Psoas muscle (tissue), 8 donors: ENCODE data around the gene PIP5K1B. TPM values are rescaled to one million over a fixed set of nuclear protein-coding genes. Genes with fewer than 3 reads are reported as not detected.

Experiments
- ATAC-seq, 4 donors: fragments of 200-7000 bp; cut with Tn5 transposase; one replicate each; pipeline ENCODE4 v1.9.1; 2020; ENCODE audit warnings: moderate library complexity in 3 of 4, mild to moderate bottlenecking in 2 of 4
- DNase-seq, 2 donors: peaks; one replicate each; pipeline ENCODE4 v3.0.0-alpha.2; 2020
- H3K27ac ChIP-seq: fragments of 200-600 bp; one replicate; pipeline ENCODE4 v1.8.0; 2022
- H3K27me3 ChIP-seq, 3 donors: fragments of 200-600 bp in 1 of 3; one replicate each; pipeline versions ENCODE4 v1.6.1 to v1.8.0; 2013 to 2022; ENCODE audit warnings: low read length in 2 of 3, mild to moderate bottlenecking in 2 of 3, moderate library complexity in 1 of 3; ENCODE audit not compliant: insufficient read depth in 3 of 3
- H3K36me3 ChIP-seq, 2 donors: fragments of 200-600 bp in 1 of 2; one replicate each; pipeline versions ENCODE4 v1.6.1 to v1.8.0; 2013 to 2022; ENCODE audit warnings: low read depth in 1 of 2, mild to moderate bottlenecking in 1 of 2, moderate library complexity in 1 of 2; ENCODE audit not compliant: insufficient read depth in 1 of 2
- H3K4me1 ChIP-seq: fragments of 200-600 bp; one replicate; pipeline ENCODE4 v1.8.0; 2022
- H3K4me3 ChIP-seq: fragments of 200-600 bp; one replicate; pipeline ENCODE4 v1.8.0; 2022; ENCODE audit warnings: mild to moderate bottlenecking
- H3K9me3 ChIP-seq: fragments of 200-600 bp; one replicate; pipeline ENCODE4 v1.8.0; 2022
- WGBS, 3 donors: extraction: QIAGEN DNeasy Blood & Tissue Kit; methylation state at CpG; one replicate each; pipeline versions ENCODE4 v1.1.6 to v1.1.7; 2013; 5-methylcytosine and 5-hydroxymethylcytosine counted together
- intact Hi-C, 2 donors: fragments of 100-400 bp; cut with DNase I; formaldehyde crosslinking; loops; one replicate each; pipeline versions ENCODE4 v1.11.0 to v1.14.2; 2022
- polyA plus RNA-seq, 3 donors: library from polyadenylated mRNA; stranded (reverse); fragments of 200-250 nt; gene quantifications; one replicate each; pipeline ENCODE4 v1.2.3, GENCODE V29; 2013
- total RNA-seq, 4 donors: library from RNA; stranded (reverse); fragmentation: NEBNext Ultra II Directional in 2 of 4; extraction: Animal tissue kit (Norgen Biotek cat#: 25700) in 2 of 4; gene quantifications; one replicate each; pipeline versions ENCODE4 v1.2.1 to v1.2.4, GENCODE V29; 2021 to 2023
- TF ChIP-seq, protein P1 (sequence below): fragments of 200-600 bp; IDR thresholded peaks from one replicate; pipeline ENCODE4 v1.8.0; 2022; ENCODE audit warnings: antibody characterized with exemption
- donor health status: healthy with polysubstance abuse.
- donor health status: DM: no; HTN: no; CAD: no; lungs with moderate emphysema.
- donor health status: Bipolar disorder and iron deficiency.
- donor health status: healthy.
- donor health status: DM: yes; HTN: yes; CAD: no.
- donor health status: DM: no; HTN: no; CAD: no.
- donor health status: DM: no; HTN: no; CAD: no.
- donor health status: DM: yes; HTN: yes; CAD: no.

The PIP5K1B gene
- total and polyA plus RNA-seq, 7 donors, result 0.48 to 2.5 (median 1.7) TPM

DNA sequence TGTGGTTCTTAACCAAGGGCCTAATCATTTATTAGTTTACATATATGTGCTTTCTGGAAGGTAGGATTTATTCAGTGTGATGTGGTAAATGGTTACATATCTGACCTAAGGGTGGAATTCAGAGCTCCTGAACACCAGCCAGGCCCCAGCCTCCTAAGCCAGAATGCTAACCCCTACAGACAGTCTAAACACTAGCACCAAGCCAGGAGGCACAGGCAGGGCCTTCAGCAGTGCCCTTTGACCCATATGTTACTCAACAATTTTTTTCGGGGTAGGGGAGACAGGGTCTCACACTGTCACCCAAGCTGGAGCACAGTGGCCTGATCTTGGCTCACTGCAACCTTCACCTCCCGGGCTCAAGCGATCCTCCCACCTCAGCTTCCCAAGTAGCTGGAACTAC is 268.6 kb downstream of the PIP5K1B start:
- Histone ChIP-seq H3K9me3 (no peaks in the 10 kb centered on the region), H3K4me3 (no peak overlapping the region), H3K36me3 (no peaks in the 10 kb centered on the region), H3K4me1 (no peaks in the 10 kb centered on the region), H3K27ac (no peak overlapping the region), H3K27me3 (no peaks in the 10 kb centered on the region)
- WGBS, 3 donors, result 90 to 97% (median 93%) methylated on average over 3 of the region's 3 CpGs
- ATAC-seq (no peak), DNase-seq (no peak)
- TF ChIP-seq, protein P1, sequence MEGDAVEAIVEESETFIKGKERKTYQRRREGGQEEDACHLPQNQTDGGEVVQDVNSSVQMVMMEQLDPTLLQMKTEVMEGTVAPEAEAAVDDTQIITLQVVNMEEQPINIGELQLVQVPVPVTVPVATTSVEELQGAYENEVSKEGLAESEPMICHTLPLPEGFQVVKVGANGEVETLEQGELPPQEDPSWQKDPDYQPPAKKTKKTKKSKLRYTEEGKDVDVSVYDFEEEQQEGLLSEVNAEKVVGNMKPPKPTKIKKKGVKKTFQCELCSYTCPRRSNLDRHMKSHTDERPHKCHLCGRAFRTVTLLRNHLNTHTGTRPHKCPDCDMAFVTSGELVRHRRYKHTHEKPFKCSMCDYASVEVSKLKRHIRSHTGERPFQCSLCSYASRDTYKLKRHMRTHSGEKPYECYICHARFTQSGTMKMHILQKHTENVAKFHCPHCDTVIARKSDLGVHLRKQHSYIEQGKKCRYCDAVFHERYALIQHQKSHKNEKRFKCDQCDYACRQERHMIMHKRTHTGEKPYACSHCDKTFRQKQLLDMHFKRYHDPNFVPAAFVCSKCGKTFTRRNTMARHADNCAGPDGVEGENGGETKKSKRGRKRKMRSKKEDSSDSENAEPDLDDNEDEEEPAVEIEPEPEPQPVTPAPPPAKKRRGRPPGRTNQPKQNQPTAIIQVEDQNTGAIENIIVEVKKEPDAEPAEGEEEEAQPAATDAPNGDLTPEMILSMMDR, result no peak
- intact Hi-C loops, result loop anchor here in 1 of 2 donors (10.0 kb wide), 1 partner anchor 169 kb away; no protein-coding TSS in a partner anchor

- Histone ChIP-seq H3K27me3 (no peaks in the 10 kb centered on the region), H3K27ac (no peak overlapping the region), H3K4me3 (no peak overlapping the region), H3K4me1 (no peaks in the 10 kb centered on the region), H3K36me3 (no peaks in the 10 kb centered on the region), H3K9me3 (no peaks in the 10 kb centered on the region)
- DNase-seq (no peak), ATAC-seq (no peak)
- WGBS, 3 donors, result 82 to 87% (median 84%) methylated on average over 5 of the region's 5 CpGs
- intact Hi-C loops, result loop anchor here in 1 of 2 donors (10.0 kb wide), 1 partner anchor 170 kb away; no protein-coding TSS in a partner anchor
- TF ChIP-seq, protein P1, result no peak
Measured at GRCh38 chr9:68974431-68974830, 269.4 kb downstream of the PIP5K1B start.

- H3K27me3 ChIP-seq, result no peaks in the 10 kb centered on the region
- no peak for ATAC-seq
- DNase-seq, result no peak
- H3K36me3 ChIP-seq, result no peaks in the 10 kb centered on the region
- H3K9me3 ChIP-seq, result no peaks in the 10 kb centered on the region
- H3K27ac ChIP-seq, result no peak overlapping the region
- intact Hi-C loops, result loop anchor here in 1 of 2 donors (10.0 kb wide), 1 partner anchor 170 kb away; no protein-coding TSS in a partner anchor
- TF ChIP-seq, protein P1, result no peak
- peak overlapping the region; percentile 30 for H3K4me3 ChIP-seq
- no peaks in the 10 kb centered on the region for H3K4me1 ChIP-seq
- WGBS, 3 donors, result 90 to 98% (median 91%) methylated on average over 3 of the region's 3 CpGs
Measured at GRCh38 chr9:68974901-68975300, 269.9 kb downstream of the PIP5K1B start.

GRCh38 chr9:68975365-68976043 is 270.5 kb downstream of the PIP5K1B start:
- TF ChIP-seq, protein P1, result no peak
- 64 to 68% (median 67%) methylated on average over 5 of the region's 5 CpGs for WGBS, 3 donors
- no peak overlapping the region for H3K27ac ChIP-seq
- DNase-seq, result no peak
- H3K4me3 ChIP-seq, result peak overlapping the region; percentile 30
- intact Hi-C loops, result loop anchor here in 1 of 2 donors (10.0 kb wide), 1 partner anchor 171 kb away; no protein-coding TSS in a partner anchor
- H3K9me3 ChIP-seq, result no peaks in the 10 kb centered on the region
- no peak for ATAC-seq
- H3K4me1 ChIP-seq, result no peaks in the 10 kb centered on the region
- H3K36me3 ChIP-seq, result no peaks in the 10 kb centered on the region
- H3K27me3 ChIP-seq, result no peaks in the 10 kb centered on the region
